HepG2 (cell line): ENCODE results near the gene PSMB3. TPM values are rescaled to one million over a fixed set of nuclear protein-coding genes. Genes with fewer than 3 reads are reported as not detected.

ENCODE experiments used
- ARNT2 ChIP-seq: sonication (generic); formaldehyde crosslinking; IDR thresholded peaks from 2 replicates; pipeline ENCODE4 v1.8.0; 2022; ENCODE audit warnings: mild to moderate bottlenecking, low read depth, missing genetic modification reagents, moderate library complexity
- CHD4 ChIP-seq: fragments of 200-600 bp; sonication (generic); IDR thresholded peaks from 2 replicates; pipeline ENCODE4 v1.7.0; 2017; ENCODE audit warnings: mild to moderate bottlenecking, low read length, borderline replicate concordance
- NFE2L2 ChIP-seq: fragments of 150-350 bp; IDR thresholded peaks from 2 replicates; pipeline ENCODE4 v1.6.1; 2014; ENCODE audit warnings: low read length
- NR2C2 ChIP-seq: sonication (generic); formaldehyde crosslinking; IDR thresholded peaks from 2 replicates; pipeline ENCODE4 v1.4.0; 2020; ENCODE audit warnings: missing genetic modification reagents, mild to moderate bottlenecking, moderate library complexity, borderline replicate concordance
- PPARG ChIP-seq: conservative IDR thresholded peaks from 2 replicates; pipeline ENCODE4 v1.6.1; 2016; ENCODE audit warnings: missing biosample characterization, missing genetic modification reagents
- REXO4 ChIP-seq: sonication (generic); formaldehyde crosslinking; IDR thresholded peaks from 2 replicates; pipeline ENCODE4 v1.8.0; 2022; ENCODE audit warnings: missing genetic modification reagents, mild to moderate bottlenecking, borderline replicate concordance
- ZNF12 ChIP-seq: sonication (generic); formaldehyde crosslinking; IDR thresholded peaks from 2 replicates; pipeline ENCODE4 v1.5.0; 2020; ENCODE audit warnings: missing genetic modification reagents
- ZNF124 ChIP-seq: sonication (generic); formaldehyde crosslinking; IDR thresholded peaks from 2 replicates; pipeline ENCODE4 v1.4.0; 2020; ENCODE audit warnings: missing genetic modification reagents
- ZNF143 ChIP-seq: sonication (generic); formaldehyde crosslinking; IDR thresholded peaks from 2 replicates; pipeline ENCODE4 v1.4.0; 2020; ENCODE audit warnings: missing genetic modification reagents
- ZNF230 ChIP-seq: sonication (generic); formaldehyde crosslinking; IDR thresholded peaks from 2 replicates; pipeline ENCODE4 v1.4.0; 2020; ENCODE audit warnings: mild to moderate bottlenecking, missing genetic modification reagents
- ZNF713 ChIP-seq: sonication (generic); formaldehyde crosslinking; IDR thresholded peaks from 2 replicates; pipeline ENCODE4 v1.4.0; 2020; ENCODE audit warnings: mild to moderate bottlenecking, missing genetic modification reagents
- ZNF747 ChIP-seq: sonication (generic); formaldehyde crosslinking; IDR thresholded peaks from 2 replicates; pipeline ENCODE4 v1.8.1; 2023; ENCODE audit warnings: missing genetic modification reagents, mild to moderate bottlenecking, borderline replicate concordance
- polyA plus RNA-seq, 8 experiments: library from polyadenylated mRNA; depleted of rRNA in 3 of 8; stranded (reverse) in 7 of 8; unstranded in 1 of 8; fragments of >200 nt; fragmentation: Illumina TruSeq in 4 of 8; extraction: Trizol in 4 of 8; gene quantifications; 2 replicates each; pipeline versions ENCODE4 v1.2.1 to v1.2.3, GENCODE V29; 2011 to 2016; ENCODE audit warnings: low read depth in 4 of 8, missing spikeins in 1 of 8, mixed read lengths in 1 of 8; ENCODE audit not compliant: insufficient read depth in 1 of 8
- total RNA-seq, 5 experiments: library from RNA; depleted of rRNA; stranded (reverse); fragments of >200 nt; fragmentation: Illumina TruSeq; extraction: Trizol; gene quantifications; 2 replicates each; pipeline ENCODE4 v1.2.3, GENCODE V29; 2016; ENCODE audit warnings: low read depth in 1 of 5
- TF ChIP-seq, protein P1 (sequence below): sonication (generic); formaldehyde crosslinking; IDR thresholded peaks from 2 replicates; pipeline ENCODE4 v1.4.0; 2020; ENCODE audit warnings: mild to moderate bottlenecking, missing genetic modification reagents
- TF ChIP-seq, protein P2 (sequence below): sonication (generic); formaldehyde crosslinking; IDR thresholded peaks from 2 replicates; pipeline ENCODE4 v1.5.0; 2020; ENCODE audit warnings: mild to moderate bottlenecking, missing genetic modification reagents, borderline replicate concordance
- TF ChIP-seq, protein P3 (sequence below): sonication (generic); formaldehyde crosslinking; IDR thresholded peaks from 2 replicates; pipeline ENCODE4 v1.5.1; 2020; ENCODE audit warnings: missing genetic modification reagents, mild to moderate bottlenecking, borderline replicate concordance
- TF ChIP-seq, protein P4 (sequence below): sonication (generic); formaldehyde crosslinking; IDR thresholded peaks from 2 replicates; pipeline ENCODE4 v1.8.1; 2023; ENCODE audit warnings: mild to moderate bottlenecking, missing genetic modification reagents

PSMB3 gene
- total and polyA plus RNA-seq, 2 of the 13 experiments (the other 11 are each of a cell fraction or from before 2014, with no cell fraction given), result 366 to 517 TPM

DNA sequence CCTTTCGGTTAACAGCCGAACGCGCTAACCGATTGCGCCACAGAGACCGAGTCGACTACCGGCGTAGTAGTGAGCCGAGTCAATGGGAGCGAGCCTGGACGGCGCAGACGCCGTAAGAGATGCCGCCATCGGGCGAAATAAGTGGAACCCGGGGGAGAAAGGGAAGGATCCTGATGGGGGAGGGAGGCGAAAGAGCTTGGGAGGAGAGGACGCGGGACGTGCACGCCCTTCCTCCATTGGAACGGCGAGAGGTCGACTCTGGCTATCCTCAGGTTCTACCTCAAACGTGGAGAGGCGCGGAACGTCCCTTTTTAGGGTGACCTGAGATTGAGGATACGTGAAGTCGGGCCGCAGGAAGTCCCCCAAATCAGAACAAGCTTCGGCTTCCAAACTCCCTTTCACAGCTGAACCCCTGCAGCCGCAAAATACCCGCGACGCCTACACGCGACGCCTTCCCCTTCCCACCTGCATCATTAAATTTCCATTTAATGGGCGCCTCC, 683 bp upstream of the PSMB3 start (continued):
- TF ChIP-seq ZNF747 (CRISPR knock-in tag) (no peak), ZNF143 (CRISPR knock-in tag) (no peak), NR2C2 (no peak), REXO4 (CRISPR knock-in tag) (peak; percentile 28; the same call in 1 of the 2 replicates), PPARG (CRISPR knock-in tag) (no peak), ZNF230 (CRISPR knock-in tag) (peak; percentile 18; the same call in 1 of the 2 replicates), CHD4 (peak; percentile 66; the same call in 1 of the 2 replicates), ZNF713 (CRISPR knock-in tag) (no peak), ZNF124 (no peak), ZNF12 (CRISPR knock-in tag) (peak; percentile 69; the same call in 1 of the 2 replicates), ARNT2 (peak; percentile 43; the same call in 1 of the 2 replicates), NFE2L2 (no peak)
- TF ChIP-seq, protein P1, sequence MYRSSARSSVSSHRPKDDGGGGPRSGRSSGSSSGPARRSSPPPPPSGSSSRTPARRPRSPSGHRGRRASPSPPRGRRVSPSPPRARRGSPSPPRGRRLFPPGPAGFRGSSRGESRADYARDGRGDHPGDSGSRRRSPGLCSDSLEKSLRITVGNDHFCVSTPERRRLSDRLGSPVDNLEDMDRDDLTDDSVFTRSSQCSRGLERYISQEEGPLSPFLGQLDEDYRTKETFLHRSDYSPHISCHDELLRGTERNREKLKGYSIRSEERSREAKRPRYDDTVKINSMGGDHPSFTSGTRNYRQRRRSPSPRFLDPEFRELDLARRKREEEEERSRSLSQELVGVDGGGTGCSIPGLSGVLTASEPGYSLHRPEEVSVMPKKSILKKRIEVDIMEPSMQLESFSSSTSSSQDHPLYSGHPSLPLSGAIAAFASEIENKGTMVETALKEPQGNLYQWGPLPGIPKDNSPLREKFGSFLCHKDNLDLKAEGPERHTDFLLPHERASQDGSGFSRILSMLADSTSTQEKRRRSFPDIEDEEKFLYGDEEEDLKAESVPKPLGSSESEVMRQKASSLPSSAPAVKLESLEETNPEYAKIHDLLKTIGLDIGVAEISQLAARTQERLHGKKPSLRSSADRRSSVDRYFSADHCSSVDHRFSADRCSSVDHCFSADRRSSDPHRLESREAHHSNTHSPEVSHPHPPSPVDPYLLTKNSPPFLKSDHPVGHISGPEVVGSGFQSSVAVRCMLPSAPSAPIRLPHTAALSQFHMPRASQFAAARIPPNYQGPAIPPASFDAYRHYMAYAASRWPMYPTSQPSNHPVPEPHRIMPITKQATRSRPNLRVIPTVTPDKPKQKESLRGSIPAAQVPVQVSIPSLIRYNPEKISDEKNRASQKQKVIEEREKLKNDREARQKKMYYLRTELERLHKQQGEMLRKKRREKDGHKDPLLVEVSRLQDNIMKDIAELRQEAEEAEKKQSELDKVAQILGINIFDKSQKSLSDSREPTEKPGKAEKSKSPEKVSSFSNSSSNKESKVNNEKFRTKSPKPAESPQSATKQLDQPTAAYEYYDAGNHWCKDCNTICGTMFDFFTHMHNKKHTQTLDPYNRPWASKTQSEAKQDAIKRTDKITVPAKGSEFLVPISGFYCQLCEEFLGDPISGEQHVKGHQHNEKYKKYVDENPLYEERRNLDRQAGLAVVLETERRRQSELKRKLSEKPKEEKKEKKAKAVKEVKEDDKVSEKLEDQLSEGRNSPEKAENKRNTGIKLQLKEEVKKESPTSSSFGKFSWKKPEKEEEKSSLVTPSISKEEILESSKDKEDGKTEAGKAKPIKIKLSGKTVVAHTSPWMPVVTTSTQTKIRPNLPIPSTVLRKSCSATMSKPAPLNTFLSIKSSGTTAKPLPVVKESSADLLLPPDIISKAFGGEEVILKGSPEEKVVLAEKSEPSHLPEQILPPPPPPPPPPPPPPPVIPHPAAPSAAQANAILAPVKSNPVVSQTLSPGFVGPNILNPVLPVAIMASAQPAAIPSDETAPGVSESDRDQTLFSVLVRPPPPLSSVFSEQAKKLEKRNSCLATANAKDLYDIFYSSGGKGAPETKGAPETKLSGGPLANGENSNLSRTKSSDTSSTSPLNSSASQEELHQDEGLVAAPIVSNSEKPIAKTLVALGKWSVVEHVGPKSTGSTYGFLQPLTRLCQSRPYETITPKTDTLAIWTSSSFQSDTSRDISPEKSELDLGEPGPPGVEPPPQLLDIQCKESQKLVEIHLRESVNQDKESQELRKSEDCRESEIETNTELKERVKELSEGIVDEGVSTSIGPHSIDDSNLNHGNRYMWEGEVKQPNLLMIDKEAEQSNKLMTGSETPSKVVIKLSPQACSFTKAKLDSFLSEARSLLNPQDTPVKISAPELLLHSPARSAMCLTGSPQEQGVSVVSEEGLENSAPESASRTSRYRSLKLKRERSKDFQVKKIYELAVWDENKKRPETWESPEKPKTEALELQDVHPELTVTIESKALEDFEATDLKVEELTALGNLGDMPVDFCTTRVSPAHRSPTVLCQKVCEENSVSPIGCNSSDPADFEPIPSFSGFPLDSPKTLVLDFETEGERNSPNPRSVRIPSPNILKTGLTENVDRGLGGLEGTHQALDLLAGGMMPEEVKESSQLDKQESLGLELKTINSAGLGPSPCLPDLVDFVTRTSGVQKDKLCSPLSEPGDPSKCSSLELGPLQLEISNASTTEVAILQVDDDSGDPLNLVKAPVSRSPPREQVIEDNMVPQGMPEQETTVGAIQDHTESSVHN (CRISPR knock-in tag), result no peak
- TF ChIP-seq, protein P2, sequence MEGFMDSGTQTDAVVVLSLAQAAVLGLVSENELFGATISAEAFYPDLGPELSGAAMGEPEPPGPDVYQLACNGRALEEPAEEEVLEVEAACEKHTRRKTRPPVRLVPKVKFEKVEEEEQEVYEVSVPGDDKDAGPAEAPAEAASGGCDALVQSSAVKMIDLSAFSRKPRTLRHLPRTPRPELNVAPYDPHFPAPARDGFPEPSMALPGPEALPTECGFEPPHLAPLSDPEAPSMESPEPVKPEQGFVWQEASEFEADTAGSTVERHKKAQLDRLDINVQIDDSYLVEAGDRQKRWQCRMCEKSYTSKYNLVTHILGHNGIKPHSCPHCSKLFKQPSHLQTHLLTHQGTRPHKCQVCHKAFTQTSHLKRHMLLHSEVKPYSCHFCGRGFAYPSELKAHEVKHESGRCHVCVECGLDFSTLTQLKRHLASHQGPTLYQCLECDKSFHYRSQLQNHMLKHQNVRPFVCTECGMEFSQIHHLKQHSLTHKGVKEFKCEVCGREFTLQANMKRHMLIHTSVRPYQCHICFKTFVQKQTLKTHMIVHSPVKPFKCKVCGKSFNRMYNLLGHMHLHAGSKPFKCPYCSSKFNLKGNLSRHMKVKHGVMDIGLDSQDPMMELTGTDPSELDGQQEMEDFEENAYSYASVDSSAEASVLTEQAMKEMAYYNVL (CRISPR knock-in tag), result 0 out of 2 replicates have a peak, but pooled peaks have one; percentile 23
- TF ChIP-seq, protein P3, sequence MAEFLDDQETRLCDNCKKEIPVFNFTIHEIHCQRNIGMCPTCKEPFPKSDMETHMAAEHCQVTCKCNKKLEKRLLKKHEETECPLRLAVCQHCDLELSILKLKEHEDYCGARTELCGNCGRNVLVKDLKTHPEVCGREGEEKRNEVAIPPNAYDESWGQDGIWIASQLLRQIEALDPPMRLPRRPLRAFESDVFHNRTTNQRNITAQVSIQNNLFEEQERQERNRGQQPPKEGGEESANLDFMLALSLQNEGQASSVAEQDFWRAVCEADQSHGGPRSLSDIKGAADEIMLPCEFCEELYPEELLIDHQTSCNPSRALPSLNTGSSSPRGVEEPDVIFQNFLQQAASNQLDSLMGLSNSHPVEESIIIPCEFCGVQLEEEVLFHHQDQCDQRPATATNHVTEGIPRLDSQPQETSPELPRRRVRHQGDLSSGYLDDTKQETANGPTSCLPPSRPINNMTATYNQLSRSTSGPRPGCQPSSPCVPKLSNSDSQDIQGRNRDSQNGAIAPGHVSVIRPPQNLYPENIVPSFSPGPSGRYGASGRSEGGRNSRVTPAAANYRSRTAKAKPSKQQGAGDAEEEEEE (CRISPR knock-in tag), result no peak
- TF ChIP-seq, protein P4, sequence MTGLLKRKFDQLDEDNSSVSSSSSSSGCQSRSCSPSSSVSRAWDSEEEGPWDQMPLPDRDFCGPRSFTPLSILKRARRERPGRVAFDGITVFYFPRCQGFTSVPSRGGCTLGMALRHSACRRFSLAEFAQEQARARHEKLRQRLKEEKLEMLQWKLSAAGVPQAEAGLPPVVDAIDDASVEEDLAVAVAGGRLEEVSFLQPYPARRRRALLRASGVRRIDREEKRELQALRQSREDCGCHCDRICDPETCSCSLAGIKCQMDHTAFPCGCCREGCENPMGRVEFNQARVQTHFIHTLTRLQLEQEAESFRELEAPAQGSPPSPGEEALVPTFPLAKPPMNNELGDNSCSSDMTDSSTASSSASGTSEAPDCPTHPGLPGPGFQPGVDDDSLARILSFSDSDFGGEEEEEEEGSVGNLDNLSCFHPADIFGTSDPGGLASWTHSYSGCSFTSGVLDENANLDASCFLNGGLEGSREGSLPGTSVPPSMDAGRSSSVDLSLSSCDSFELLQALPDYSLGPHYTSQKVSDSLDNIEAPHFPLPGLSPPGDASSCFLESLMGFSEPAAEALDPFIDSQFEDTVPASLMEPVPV (CRISPR knock-in tag), result no peak; the same call in 1 of the 2 replicates
